Liver (tissue), 9 donors: ENCODE measurements around the gene COL23A1. TPM values are rescaled to one million over a fixed set of nuclear protein-coding genes. Genes with fewer than 3 reads are reported as not detected.

ENCODE experiments used
- DNase-seq: peaks from one replicate; pipeline ENCODE4 v3.0.0-alpha.2; 2017; ENCODE audit warnings: low spot score
- H3K27ac ChIP-seq, 2 donors: one replicate each; pipeline ENCODE4 v1.7.0; 2013; ENCODE audit warnings: inconsistent platforms in 2 of 2, low read length in 2 of 2, control low read depth in 1 of 2, low read depth in 1 of 2, mild to moderate bottlenecking in 1 of 2
- H3K27me3 ChIP-seq, 4 donors: one replicate each; pipeline versions ENCODE4 v1.6.1 to v1.7.0; 2013; ENCODE audit warnings: low read length in 3 of 4, inconsistent platforms in 1 of 4, mild to moderate bottlenecking in 1 of 4, moderate library complexity in 1 of 4; ENCODE audit not compliant: control insufficient read depth in 4 of 4, insufficient read depth in 4 of 4
- H3K36me3 ChIP-seq, 4 donors: one replicate each; pipeline versions ENCODE4 v1.6.1 to v1.7.0; 2013; ENCODE audit warnings: low read length in 3 of 4, mild to moderate bottlenecking in 3 of 4, low read depth in 1 of 4, moderate library complexity in 1 of 4; ENCODE audit not compliant: control insufficient read depth in 4 of 4, insufficient read depth in 3 of 4
- H3K4me1 ChIP-seq, 4 donors: one replicate each; pipeline versions ENCODE4 v1.6.1 to v1.7.0; 2013; ENCODE audit warnings: low read length in 3 of 4, mild to moderate bottlenecking in 3 of 4, moderate library complexity in 1 of 4; ENCODE audit not compliant: control insufficient read depth in 4 of 4, insufficient read depth in 4 of 4
- H3K4me3 ChIP-seq, 3 donors: one replicate each; pipeline versions ENCODE4 v1.6.1 to v1.7.0; 2013; ENCODE audit warnings: low read length in 3 of 3, control low read depth in 1 of 3, low read depth in 1 of 3, mild to moderate bottlenecking in 1 of 3
- H3K9ac ChIP-seq, 2 donors: one replicate each; pipeline ENCODE4 v1.7.0; 2013; ENCODE audit warnings: low read length in 2 of 2, mild to moderate bottlenecking in 2 of 2, moderate library complexity in 2 of 2, control low read depth in 1 of 2, low read depth in 1 of 2
- H3K9me3 ChIP-seq, 4 donors: one replicate each; pipeline versions ENCODE4 v1.6.1 to v1.7.0; 2013; ENCODE audit warnings: low read length in 3 of 4; ENCODE audit not compliant: control insufficient read depth in 4 of 4
- CTCF ChIP-seq: fragments of 150-350 bp; IDR thresholded peaks from 2 replicates; pipeline ENCODE4 v1.5.1; 2017; ENCODE audit warnings: improper control_type of control experiment, low read depth, low read length; ENCODE audit not compliant: missing input control
- EGR1 ChIP-seq, 2 donors: IDR thresholded peaks; 2 replicates each; pipeline ENCODE4 v1.6.1; 2016 to 2018; ENCODE audit warnings: antibody characterized with exemption in 2 of 2, low read depth in 2 of 2
- FOXA1 ChIP-seq: IDR thresholded peaks from 2 replicates; pipeline ENCODE4 v1.6.1; 2016; ENCODE audit warnings: antibody characterized with exemption
- FOXA2 ChIP-seq: IDR thresholded peaks from 2 replicates; pipeline ENCODE4 v1.6.1; 2016; ENCODE audit warnings: antibody characterized with exemption
- GABPA ChIP-seq, 2 donors: IDR thresholded peaks in 1 of 2; conservative IDR thresholded peaks in 1 of 2; 2 replicates each; pipeline ENCODE4 v1.6.1; 2016; ENCODE audit warnings: antibody characterized with exemption in 2 of 2, mild to moderate bottlenecking in 1 of 2, moderate library complexity in 1 of 2
- HNF4A ChIP-seq, 2 donors: conservative IDR thresholded peaks; 2 replicates each; pipeline ENCODE4 v1.6.1; 2016; ENCODE audit warnings: antibody characterized with exemption in 2 of 2, mild to moderate bottlenecking in 2 of 2
- HNF4G ChIP-seq: IDR thresholded peaks from 2 replicates; pipeline ENCODE4 v1.6.1; 2016; ENCODE audit warnings: antibody characterized with exemption
- JUND ChIP-seq, 2 donors: IDR thresholded peaks; 2 replicates each; pipeline ENCODE4 v1.6.1; 2016; ENCODE audit warnings: antibody characterized with exemption in 2 of 2
- MAX ChIP-seq: IDR thresholded peaks from 2 replicates; pipeline ENCODE4 v1.6.1; 2016; ENCODE audit warnings: antibody characterized with exemption
- NR2F2 ChIP-seq: IDR thresholded peaks from 2 replicates; pipeline ENCODE4 v1.6.1; 2016; ENCODE audit warnings: antibody characterized with exemption
- RAD21 ChIP-seq, 2 donors: IDR thresholded peaks; 2 replicates each; pipeline ENCODE4 v1.6.1; 2016; ENCODE audit warnings: antibody characterized with exemption in 2 of 2, mild to moderate bottlenecking in 2 of 2
- REST ChIP-seq: IDR thresholded peaks from 2 replicates; pipeline ENCODE4 v1.6.1; 2016; ENCODE audit warnings: antibody characterized with exemption, mild to moderate bottlenecking
- RXRA ChIP-seq, 2 donors: IDR thresholded peaks; 2 replicates each; pipeline ENCODE4 v1.6.1; 2017 to 2018; ENCODE audit warnings: antibody characterized with exemption in 2 of 2, mild to moderate bottlenecking in 1 of 2
- SP1 ChIP-seq: IDR thresholded peaks from 2 replicates; pipeline ENCODE4 v1.6.1; 2018; ENCODE audit warnings: antibody characterized with exemption, mild to moderate bottlenecking
- TAF1 ChIP-seq: conservative IDR thresholded peaks from 2 replicates; pipeline ENCODE4 v1.6.1; 2016; ENCODE audit warnings: antibody characterized with exemption, mild to moderate bottlenecking
- YY1 ChIP-seq: IDR thresholded peaks from 2 replicates; pipeline ENCODE4 v1.6.1; 2016; ENCODE audit warnings: antibody characterized with exemption, mild to moderate bottlenecking
- WGBS: extraction: QIAGEN DNeasy Blood & Tissue Kit; methylation state at CpG from one replicate; pipeline ENCODE4 v1.1.7; 2013; 5-methylcytosine and 5-hydroxymethylcytosine counted together
- polyA plus RNA-seq, 2 donors: library from polyadenylated mRNA; stranded (reverse) in 1 of 2; unstranded in 1 of 2; fragments of 200-250 nt in 1 of 2; fragments of >200 nt in 1 of 2; fragmentation: Nextera tagmentation in 1 of 2; extraction: Ambion mirVana in 1 of 2; gene quantifications; one replicate each; pipeline versions ENCODE4 v1.2.1 to v1.2.3, GENCODE V29; 2013 to 2015
- total RNA-seq, 2 donors: library from RNA; depleted of rRNA; stranded (reverse); fragments of >200 nt; gene quantifications; one replicate each; pipeline ENCODE4 v1.2.3, GENCODE V29; 2014
- TF ChIP-seq, protein P1 (sequence below): IDR thresholded peaks from 2 replicates; pipeline ENCODE4 v1.6.1; 2016; ENCODE audit warnings: antibody characterized with exemption
- donor health status: healthy.
- donor health status: healthy.
- donor health status: healthy.
- donor health status: healthy.
- donor health status: healthy.

Gene COL23A1
- total and polyA plus RNA-seq, 4 donors: 0.08 to 1.4 (median 0.27) TPM

DNA sequence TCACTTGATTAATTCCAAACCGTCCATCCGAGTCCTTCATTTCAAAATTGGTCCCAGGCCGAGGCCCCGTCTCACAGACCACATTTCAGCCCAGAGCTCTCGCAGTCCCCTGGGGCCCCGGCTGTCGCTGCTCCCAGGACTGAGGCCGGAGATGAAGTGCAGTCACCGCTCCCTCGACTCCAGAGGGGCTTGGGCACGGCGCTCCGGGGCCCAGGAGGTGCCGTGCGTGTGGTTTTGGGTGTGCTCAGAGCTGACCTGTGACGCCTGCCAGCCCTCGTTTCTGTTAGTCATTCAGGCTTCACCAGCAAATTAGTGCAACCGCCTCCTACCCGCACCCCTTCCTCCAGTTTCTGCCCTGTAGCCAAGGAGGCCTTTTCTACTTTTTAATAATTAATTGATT lies 308.9 kb downstream of the COL23A1 start (continued):
- TF ChIP-seq REST (no peak), YY1 (no peak), FOXA2 (no peak), SP1 (no peak)

DNA sequence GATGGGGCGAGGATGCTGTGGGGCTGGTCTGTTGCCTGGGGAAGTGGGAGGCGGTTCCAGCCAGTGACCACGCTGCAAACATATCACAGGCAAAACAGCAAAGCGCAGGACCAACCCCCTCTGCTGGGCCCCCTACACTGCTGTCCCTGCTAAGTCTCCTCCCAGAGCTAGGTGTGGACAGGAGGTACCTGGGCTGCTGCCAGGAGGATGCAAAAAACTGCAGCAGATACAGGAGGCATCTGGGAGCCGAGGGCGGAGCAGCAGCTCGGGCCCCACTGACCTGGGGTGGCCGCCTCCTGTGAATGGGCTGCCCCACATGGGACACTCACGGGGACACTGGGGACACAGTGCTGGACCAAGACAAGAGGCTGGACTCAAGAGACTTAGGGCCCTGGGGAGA lies 309.6 kb downstream of the COL23A1 start:
- TF ChIP-seq TAF1 (no peak), HNF4G (no peak), REST (no peak), MAX (no peak), FOXA2 (no peak), NR2F2 (no peak), SP1 (no peak), RXRA (IDR thresholded peaks at IDR 0.05) (no peak), HNF4A (conservative IDR thresholded peaks at IDR 0.05) (no peak), YY1 (no peak), CTCF (no peak), FOXA1 (no peak), EGR1 (IDR thresholded peaks at IDR 0.05; ENCODE audit: low read depth in 2 of 2) (no peak), GABPA (IDR thresholded peaks at IDR 0.05 in 1 of 2, conservative IDR thresholded peaks at IDR 0.05 in 1 of 2) (no peak), JUND (IDR thresholded peaks at IDR 0.05) (no peak), RAD21 (IDR thresholded peaks at IDR 0.05) (no peak)
- TF ChIP-seq, protein P1, sequence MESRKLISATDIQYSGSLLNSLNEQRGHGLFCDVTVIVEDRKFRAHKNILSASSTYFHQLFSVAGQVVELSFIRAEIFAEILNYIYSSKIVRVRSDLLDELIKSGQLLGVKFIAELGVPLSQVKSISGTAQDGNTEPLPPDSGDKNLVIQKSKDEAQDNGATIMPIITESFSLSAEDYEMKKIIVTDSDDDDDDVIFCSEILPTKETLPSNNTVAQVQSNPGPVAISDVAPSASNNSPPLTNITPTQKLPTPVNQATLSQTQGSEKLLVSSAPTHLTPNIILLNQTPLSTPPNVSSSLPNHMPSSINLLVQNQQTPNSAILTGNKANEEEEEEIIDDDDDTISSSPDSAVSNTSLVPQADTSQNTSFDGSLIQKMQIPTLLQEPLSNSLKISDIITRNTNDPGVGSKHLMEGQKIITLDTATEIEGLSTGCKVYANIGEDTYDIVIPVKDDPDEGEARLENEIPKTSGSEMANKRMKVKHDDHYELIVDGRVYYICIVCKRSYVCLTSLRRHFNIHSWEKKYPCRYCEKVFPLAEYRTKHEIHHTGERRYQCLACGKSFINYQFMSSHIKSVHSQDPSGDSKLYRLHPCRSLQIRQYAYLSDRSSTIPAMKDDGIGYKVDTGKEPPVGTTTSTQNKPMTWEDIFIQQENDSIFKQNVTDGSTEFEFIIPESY: no peak
- WGBS: 93% methylated on average over 9 of the region's 9 CpGs
- H3K9ac ChIP-seq: no peak overlapping the region
- no peak overlapping the region for H3K4me3 ChIP-seq
- H3K9me3 ChIP-seq: peaks cover 0 to 4% (median 2%) of the 10 kb centered on the region in 4 donors
- no peaks in the 10 kb centered on the region for H3K27me3 ChIP-seq
- no peaks in the 10 kb centered on the region for H3K36me3 ChIP-seq
- no peak for DNase-seq
- no peak overlapping the region for H3K27ac ChIP-seq
- peaks cover 0 to 10% (median 5%) of the 10 kb centered on the region in 4 donors for H3K4me1 ChIP-seq
